HEK293 (cell line): ENCODE results near the gene CORO7.

Source experiments
- CTCF ChIP-seq: fragments of 450-650 bp; formaldehyde crosslinking; IDR thresholded peaks from 2 replicates; pipeline ENCODE4 v1.5.1; 2016; ENCODE audit warnings: missing biosample characterization, missing genetic modification characterization
- KLF1 ChIP-seq: fragments of 450-650 bp; formaldehyde crosslinking; IDR thresholded peaks from 2 replicates; pipeline ENCODE4 v1.5.1; 2016; ENCODE audit warnings: missing biosample characterization, missing genetic modification characterization
- ZNF174 ChIP-seq: fragments of 450-650 bp; formaldehyde crosslinking; IDR thresholded peaks from 2 replicates; pipeline ENCODE4 v1.5.0; 2017; ENCODE audit warnings: missing biosample characterization, mild to moderate bottlenecking, missing genetic modification characterization

- TF ChIP-seq KLF1 (tag by site-specific recombination), result peak; percentile 100
- TF ChIP-seq CTCF (tag by site-specific recombination), result no peak
- TF ChIP-seq ZNF174 (tag by site-specific recombination), result no peak
Observed at GRCh38 chr16:4386451-4386805, 30.0 kb downstream of the CORO7 start.
